ENCODE data around the gene CGB5.

The CGB5 gene

GRCh38 chr19:49061445-49061844, 17.8 kb downstream of the CGB5 start:
- DNase-seq (ENCODE audit: low read depth): no peak
- H3K4me3 ChIP-seq (ENCODE audit: low read depth, low read length): no peak overlapping the region
- TF ChIP-seq MYC (IDR thresholded peaks at IDR 0.05; ENCODE audit: low read depth, low read length) (no peak), MAX (IDR thresholded peaks at IDR 0.05; ENCODE audit: low read depth, low read length) (no peak), POLR2A (IDR thresholded peaks at IDR 0.05; ENCODE audit: extremely low read depth, insufficient read length) (no peak), CTCF (IDR thresholded peaks at IDR 0.05; ENCODE audit: low read depth, low read length) (no peak)

- TF ChIP-seq CTCF (IDR thresholded peaks at IDR 0.05; ENCODE audit: low read depth, low read length) (no peak), MYC (IDR thresholded peaks at IDR 0.05; ENCODE audit: low read depth, low read length) (no peak), POLR2A (IDR thresholded peaks at IDR 0.05; ENCODE audit: extremely low read depth, insufficient read length) (no peak), MAX (IDR thresholded peaks at IDR 0.05; ENCODE audit: low read depth, low read length) (no peak)
- no peak overlapping the region for H3K4me3 ChIP-seq (ENCODE audit: low read depth, low read length)
- DNase-seq (ENCODE audit: low read depth): no peak
Measured at GRCh38 chr19:49064029-49064629, 20.5 kb downstream of the CGB5 start.

- H3K4me3 ChIP-seq (ENCODE audit: low read depth, low read length): no peak within 1 kb of the TSS
- TF ChIP-seq CTCF (IDR thresholded peaks at IDR 0.05; ENCODE audit: low read depth, low read length) (no peak), POLR2A (IDR thresholded peaks at IDR 0.05; ENCODE audit: extremely low read depth, insufficient read length) (no peak), MYC (IDR thresholded peaks at IDR 0.05; ENCODE audit: low read depth, low read length) (no peak), MAX (IDR thresholded peaks at IDR 0.05; ENCODE audit: low read depth, low read length) (no peak)
- DNase-seq (ENCODE audit: low read depth): peak; percentile 26
Measured at GRCh38 chr19:49064768-49065611, 21.3 kb downstream of the CGB5 start, which contains the start of gene NTF4. NTF4 (minus strand) TSS chr19:49064818; CDS start chr19:49061997, 2,821 bp downstream.

GRCh38 chr19:49065905-49066512, 22.4 kb downstream of the CGB5 start:
- DNase-seq (ENCODE audit: low read depth): no peak
- TF ChIP-seq POLR2A (IDR thresholded peaks at IDR 0.05; ENCODE audit: extremely low read depth, insufficient read length) (no peak), MAX (IDR thresholded peaks at IDR 0.05; ENCODE audit: low read depth, low read length) (no peak), MYC (IDR thresholded peaks at IDR 0.05; ENCODE audit: low read depth, low read length) (no peak), CTCF (IDR thresholded peaks at IDR 0.05; ENCODE audit: low read depth, low read length) (no peak)
- no peak overlapping the region for H3K4me3 ChIP-seq (ENCODE audit: low read depth, low read length)

- no peak for DNase-seq (ENCODE audit: low read depth)
- no peak for TF ChIP-seq CTCF (IDR thresholded peaks at IDR 0.05; ENCODE audit: low read depth, low read length)
- TF ChIP-seq MYC (IDR thresholded peaks at IDR 0.05; ENCODE audit: low read depth, low read length): no peak
- no peak for TF ChIP-seq MAX (IDR thresholded peaks at IDR 0.05; ENCODE audit: low read depth, low read length)
- TF ChIP-seq POLR2A (IDR thresholded peaks at IDR 0.05; ENCODE audit: extremely low read depth, insufficient read length): no peak
Measured at GRCh38 chr19:49067554-49067953, 23.9 kb downstream of the CGB5 start.

More at GRCh38 chr19:49067554-49067953, 23.9 kb downstream of the CGB5 start:
- no peak overlapping the region for H3K4me3 ChIP-seq (ENCODE audit: low read depth, low read length)

Data from NB4 (cell line).